Memory B cell (primary cell): Measurements from ENCODE around the gene CD177.

ENCODE experiments used
- ATAC-seq: fragments of 150-1000 bp; cut with Tn5 transposase; 2 replicates; pipeline ENCODE4 v1.10.0; 2021; ENCODE audit warnings: low read depth, mild to moderate bottlenecking, moderate library complexity
- DNase-seq, 2 donors: peaks; one replicate each; pipeline ENCODE4 v3.0.0; 2022; ENCODE audit warnings: low spot score in 2 of 2
- H3K27ac Mint-ChIP-seq: one replicate; pipeline ENCODE4 v1.8.0; 2022; ENCODE audit warnings: mild to moderate bottlenecking, moderate library complexity, mixed read lengths
- H3K27me3 Mint-ChIP-seq: one replicate; pipeline ENCODE4 v1.8.0; 2022; ENCODE audit warnings: mixed read lengths
- H3K36me3 Mint-ChIP-seq: one replicate; pipeline ENCODE4 v1.8.0; 2022; ENCODE audit warnings: mild to moderate bottlenecking, mixed read lengths
- H3K4me1 Mint-ChIP-seq: one replicate; pipeline ENCODE4 v1.8.0; 2022; ENCODE audit warnings: mixed read lengths
- H3K4me3 Mint-ChIP-seq: one replicate; pipeline ENCODE4 v1.8.0; 2022; ENCODE audit warnings: mild to moderate bottlenecking, moderate library complexity, mixed read lengths
- H3K9me3 Mint-ChIP-seq: one replicate; pipeline ENCODE4 v1.8.0; 2022; ENCODE audit warnings: mixed read lengths

The CD177 gene

GRCh38 chr19:43353606-43354304, at the start of gene CD177:
Gene CD177, plus strand, starts transcription at chr19:43353686. Its CDS starts 29 bp downstream, at chr19:43353715.
- Mint-ChIP-seq H3K27ac (no peak within 1 kb of the TSS), H3K27me3 (peaks cover 15% of the 10 kb centered on the region), H3K4me1 (no peaks in the 10 kb centered on the region), H3K9me3 (peaks cover 3% of the 10 kb centered on the region), H3K36me3 (peaks cover 4% of the 10 kb centered on the region), H3K4me3 (no peak within 1 kb of the TSS)
- DNase-seq (no peak), ATAC-seq (no peak)

DNA sequence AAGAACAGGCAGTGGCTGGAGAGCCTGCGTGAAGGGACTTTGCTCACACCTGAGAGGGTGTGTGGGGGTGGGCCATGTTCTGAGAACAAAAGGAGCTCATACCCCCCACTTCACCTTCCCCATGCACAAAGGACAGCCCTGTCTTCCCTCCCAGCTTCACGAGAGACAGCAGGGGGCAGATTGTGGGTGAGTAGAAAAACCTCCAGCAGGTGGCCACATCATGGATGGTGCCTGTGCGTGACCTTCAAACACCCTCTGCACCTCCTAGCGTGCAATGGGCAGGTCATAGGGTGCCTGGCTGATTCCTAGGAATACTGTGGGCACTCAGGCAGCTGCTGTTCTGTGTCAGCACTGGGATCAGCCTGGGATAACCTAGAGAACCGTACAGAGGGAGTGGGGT, 47.8 kb upstream of the CD177 start:
- Mint-ChIP-seq H3K27me3 (peaks cover 10% of the 10 kb centered on the region), H3K9me3 (peaks cover 2% of the 10 kb centered on the region), H3K4me1 (no peaks in the 10 kb centered on the region), H3K27ac (no peak overlapping the region), H3K4me3 (no peak overlapping the region), H3K36me3 (no peaks in the 10 kb centered on the region)
- ATAC-seq (no peak), DNase-seq (no peak)

DNA sequence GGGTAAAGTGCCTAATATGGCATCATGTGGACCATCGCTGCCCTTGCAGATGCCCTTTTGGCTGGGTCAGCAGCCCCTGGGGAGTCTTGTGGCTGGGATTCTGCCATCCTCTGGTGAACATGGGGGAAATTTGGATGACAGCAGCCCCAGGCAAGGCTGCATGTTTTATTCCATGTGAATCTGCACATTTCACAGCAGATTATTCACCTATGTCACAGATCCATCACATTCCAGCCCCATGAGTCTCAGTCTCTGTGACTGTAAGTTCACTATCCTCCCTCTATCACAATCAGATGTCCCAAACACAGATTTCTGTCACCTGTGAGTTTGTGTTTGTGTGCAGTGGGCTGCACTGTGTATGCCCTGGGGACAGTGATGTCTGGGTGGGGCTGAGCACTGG, 47.4 kb upstream of the CD177 start:
- Mint-ChIP-seq H3K4me1 (no peaks in the 10 kb centered on the region), H3K27ac (no peak overlapping the region), H3K9me3 (peaks cover 2% of the 10 kb centered on the region), H3K36me3 (no peaks in the 10 kb centered on the region), H3K4me3 (no peak overlapping the region), H3K27me3 (peaks cover 10% of the 10 kb centered on the region)
- ATAC-seq (no peak), DNase-seq (no peak)

- H3K9me3 Mint-ChIP-seq = peaks cover 2% of the 10 kb centered on the region
- H3K4me1 Mint-ChIP-seq = no peaks in the 10 kb centered on the region
- no peaks in the 10 kb centered on the region for H3K36me3 Mint-ChIP-seq
- ATAC-seq (no peak), DNase-seq (no peak)
- no peak overlapping the region for H3K27ac Mint-ChIP-seq
- H3K27me3 Mint-ChIP-seq = peaks cover 10% of the 10 kb centered on the region
- no peak overlapping the region for H3K4me3 Mint-ChIP-seq
Observed at GRCh38 chr19:43308244-43308815, 45.2 kb upstream of the CD177 start.

GRCh38 chr19:43309466-43309865, 44.0 kb upstream of the CD177 start:
- H3K4me1 Mint-ChIP-seq = no peaks in the 10 kb centered on the region
- no peak overlapping the region for H3K27ac Mint-ChIP-seq
- peaks cover 10% of the 10 kb centered on the region for H3K27me3 Mint-ChIP-seq
- ATAC-seq = no peak
- peaks cover 2% of the 10 kb centered on the region for H3K9me3 Mint-ChIP-seq
- H3K36me3 Mint-ChIP-seq = no peaks in the 10 kb centered on the region
- no peak for DNase-seq
- no peak overlapping the region for H3K4me3 Mint-ChIP-seq

DNA sequence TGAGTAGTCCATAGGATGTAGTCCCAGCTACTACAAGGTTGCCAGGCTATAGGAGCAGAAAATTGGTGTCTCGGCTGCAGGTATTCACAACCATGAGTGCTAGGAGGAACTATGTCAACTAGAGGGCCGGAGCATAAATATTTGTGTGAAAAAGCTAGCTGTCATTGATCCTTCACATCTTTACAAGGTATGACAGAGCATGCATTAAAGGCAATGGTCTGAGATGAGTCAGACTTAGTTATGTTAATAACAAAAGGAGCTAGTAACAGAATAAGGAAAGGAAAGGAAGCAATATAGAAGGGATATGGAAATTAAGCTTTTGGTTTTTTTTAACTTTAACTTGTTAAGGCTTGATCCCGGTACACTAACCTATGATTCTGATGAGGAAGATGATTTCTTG, 43.3 kb upstream of the CD177 start:
- no peak for ATAC-seq
- H3K4me3 Mint-ChIP-seq = no peak overlapping the region
- H3K27me3 Mint-ChIP-seq = peaks cover 5% of the 10 kb centered on the region
- H3K27ac Mint-ChIP-seq = no peak overlapping the region
- no peak for DNase-seq
- H3K9me3 Mint-ChIP-seq = peaks cover 4% of the 10 kb centered on the region
- H3K4me1 Mint-ChIP-seq = no peaks in the 10 kb centered on the region
- no peaks in the 10 kb centered on the region for H3K36me3 Mint-ChIP-seq

DNA sequence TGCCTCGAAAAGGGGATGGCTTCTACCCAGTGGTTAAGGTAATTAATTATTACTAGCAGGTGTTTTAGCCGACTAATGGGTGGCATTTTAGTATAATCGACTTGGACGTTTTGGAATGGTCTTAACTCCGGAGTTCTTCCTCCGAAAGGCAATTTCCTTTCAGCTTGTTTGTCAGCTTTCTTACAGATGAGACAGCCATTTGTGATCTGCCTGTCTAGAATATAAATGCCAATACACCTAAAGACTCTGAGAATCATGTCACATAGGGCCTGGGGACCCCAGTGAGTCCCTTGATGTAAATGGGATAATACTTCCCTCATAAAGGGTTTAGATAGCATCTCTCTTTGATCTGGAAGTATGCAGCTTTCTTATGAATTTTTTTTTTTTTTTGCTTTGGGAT, 42.2 kb upstream of the CD177 start:
- H3K4me1 Mint-ChIP-seq = no peaks in the 10 kb centered on the region
- ATAC-seq (no peak), DNase-seq (no peak)
- no peak overlapping the region for H3K4me3 Mint-ChIP-seq
- H3K36me3 Mint-ChIP-seq = no peaks in the 10 kb centered on the region
- H3K27ac Mint-ChIP-seq = no peak overlapping the region
- peaks cover 4% of the 10 kb centered on the region for H3K9me3 Mint-ChIP-seq
- H3K27me3 Mint-ChIP-seq = peaks cover 2% of the 10 kb centered on the region

- ATAC-seq (no peak), DNase-seq (no peak)
- Mint-ChIP-seq H3K27ac (no peak overlapping the region), H3K9me3 (peaks cover 7% of the 10 kb centered on the region), H3K36me3 (no peaks in the 10 kb centered on the region), H3K4me1 (no peaks in the 10 kb centered on the region), H3K4me3 (no peak overlapping the region), H3K27me3 (peaks cover 2% of the 10 kb centered on the region)
Observed at GRCh38 chr19:43311706-43312105, 41.8 kb upstream of the CD177 start.

DNA sequence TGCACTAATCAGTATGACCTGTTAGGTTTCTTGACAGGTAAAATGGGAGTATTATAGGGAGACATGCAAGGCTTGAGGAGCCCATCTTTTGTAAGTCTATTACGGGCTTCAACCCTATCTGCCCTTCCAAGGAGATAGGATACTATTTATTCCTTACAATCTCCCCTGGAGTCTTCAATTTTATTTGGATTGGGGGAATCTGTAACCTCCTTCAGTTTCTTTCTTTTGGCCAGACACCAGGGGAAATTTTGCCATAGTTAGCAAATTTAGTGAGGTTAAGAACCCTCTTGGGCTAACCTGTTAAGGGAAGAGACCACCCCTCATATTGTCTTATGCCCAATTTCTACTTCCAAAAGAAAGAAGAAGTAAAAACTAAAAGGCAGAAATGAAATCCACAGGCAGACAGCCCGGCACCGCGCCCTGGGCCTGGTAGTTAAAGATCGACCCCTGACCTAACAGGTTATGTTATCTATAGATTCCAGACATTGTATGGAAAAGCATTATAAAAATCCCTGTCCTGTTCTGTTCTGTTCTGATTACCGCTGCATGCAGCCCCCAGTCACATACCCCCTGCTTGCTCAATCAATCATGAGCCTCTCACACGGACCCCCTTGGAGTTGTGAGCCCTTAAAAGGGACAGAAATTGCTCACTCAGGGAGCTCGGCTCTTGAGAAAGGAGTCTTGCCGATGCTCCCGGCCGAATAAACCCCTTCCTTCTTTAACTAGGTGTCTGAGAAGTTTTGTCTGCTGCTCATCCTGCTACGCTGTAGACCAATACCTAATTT, 39.6 kb upstream of the CD177 start:
- H3K4me1 Mint-ChIP-seq = no peaks in the 10 kb centered on the region
- H3K27ac Mint-ChIP-seq = no peak overlapping the region
- peaks cover 2% of the 10 kb centered on the region for H3K27me3 Mint-ChIP-seq
- peaks cover 7% of the 10 kb centered on the region for H3K9me3 Mint-ChIP-seq
- no peak for DNase-seq
- H3K4me3 Mint-ChIP-seq = no peak overlapping the region
- ATAC-seq = no peak
- H3K36me3 Mint-ChIP-seq = no peaks in the 10 kb centered on the region

DNA sequence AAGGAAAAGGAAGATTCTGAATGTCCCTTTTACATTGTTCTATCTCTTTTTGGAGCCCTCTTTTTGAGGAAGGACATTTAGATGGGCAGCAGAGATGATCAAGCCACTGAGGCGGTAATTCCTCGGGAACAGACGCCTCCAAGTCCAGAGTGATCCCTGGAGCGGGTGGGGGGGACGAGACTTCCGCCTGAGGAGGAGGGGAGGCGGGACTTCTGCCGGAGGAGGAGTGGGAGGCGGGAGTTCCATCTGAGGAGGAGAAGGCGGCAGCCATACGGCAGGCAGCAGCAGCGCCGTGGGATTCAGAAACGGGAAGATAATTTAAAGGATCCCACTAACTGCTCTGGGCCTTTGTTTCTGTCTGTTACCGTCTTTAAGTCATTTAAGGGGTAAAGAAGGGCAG, 37.6 kb upstream of the CD177 start:
- Mint-ChIP-seq H3K4me1 (no peaks in the 10 kb centered on the region), H3K36me3 (no peaks in the 10 kb centered on the region), H3K27ac (no peak overlapping the region), H3K4me3 (no peak overlapping the region), H3K9me3 (peaks cover 7% of the 10 kb centered on the region), H3K27me3 (no peaks in the 10 kb centered on the region)
- DNase-seq = no peak
- no peak for ATAC-seq

- Mint-ChIP-seq H3K36me3 (no peaks in the 10 kb centered on the region), H3K27ac (no peak overlapping the region), H3K4me3 (no peak overlapping the region), H3K27me3 (no peaks in the 10 kb centered on the region), H3K9me3 (peaks cover 7% of the 10 kb centered on the region), H3K4me1 (no peaks in the 10 kb centered on the region)
- DNase-seq (no peak), ATAC-seq (no peak)
Observed at GRCh38 chr19:43316591-43317319, 36.7 kb upstream of the CD177 start.

DNA sequence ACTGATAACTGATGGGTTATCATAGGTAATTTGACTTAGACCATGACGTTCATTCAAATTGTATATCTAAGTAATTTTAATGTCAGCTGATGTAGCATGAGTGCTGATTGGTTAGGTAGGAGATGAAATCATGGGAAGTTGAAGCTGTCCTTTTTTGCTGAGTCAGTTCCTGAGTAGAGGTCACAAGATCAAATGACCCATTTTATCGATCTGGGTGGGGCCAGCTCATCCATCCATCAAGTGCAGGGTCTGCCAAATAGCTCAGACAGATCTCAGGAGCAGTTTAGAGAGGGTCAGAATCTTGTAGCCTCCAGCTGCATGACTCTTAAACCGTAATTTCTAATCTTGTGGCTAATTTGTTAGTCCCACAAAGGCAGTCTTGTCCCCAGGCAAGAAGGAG, 35.3 kb upstream of the CD177 start:
- DNase-seq = no peak
- no peak for ATAC-seq
- no peak overlapping the region for H3K27ac Mint-ChIP-seq
- no peaks in the 10 kb centered on the region for H3K27me3 Mint-ChIP-seq
- no peak overlapping the region for H3K4me3 Mint-ChIP-seq
- H3K9me3 Mint-ChIP-seq = peaks cover 7% of the 10 kb centered on the region
- no peaks in the 10 kb centered on the region for H3K4me1 Mint-ChIP-seq
- no peaks in the 10 kb centered on the region for H3K36me3 Mint-ChIP-seq

DNA sequence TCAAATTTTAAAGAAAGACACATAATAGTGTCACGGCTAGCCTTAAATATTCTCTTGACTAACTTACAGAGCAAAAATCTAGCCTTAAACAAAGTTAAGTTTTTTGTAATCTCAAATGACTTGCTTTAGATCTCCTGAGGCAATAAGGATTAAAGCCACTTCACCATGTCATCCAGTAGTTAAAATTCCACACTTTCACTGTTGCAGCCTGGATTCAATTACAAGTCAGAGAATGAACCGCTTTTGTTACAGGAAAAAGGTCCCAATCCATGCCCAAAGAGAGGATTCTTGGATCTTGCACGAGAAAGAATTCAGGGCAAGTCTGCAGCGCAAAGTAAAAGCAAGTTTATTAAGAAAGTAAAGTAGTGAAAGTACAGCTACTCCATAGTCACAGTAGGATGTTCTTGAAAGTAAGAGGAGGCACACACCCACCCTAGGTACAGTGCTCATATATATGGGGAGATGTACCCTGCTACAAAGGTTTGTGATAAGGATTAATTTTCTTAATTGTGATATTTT, 34.6 kb upstream of the CD177 start:
- H3K27me3 Mint-ChIP-seq = no peaks in the 10 kb centered on the region
- no peaks in the 10 kb centered on the region for H3K4me1 Mint-ChIP-seq
- peaks cover 7% of the 10 kb centered on the region for H3K9me3 Mint-ChIP-seq
- no peak overlapping the region for H3K4me3 Mint-ChIP-seq
- no peak overlapping the region for H3K27ac Mint-ChIP-seq
- no peak for DNase-seq
- no peaks in the 10 kb centered on the region for H3K36me3 Mint-ChIP-seq
- ATAC-seq = no peak

GRCh38 chr19:43320546-43320945, 32.9 kb upstream of the CD177 start:
- Mint-ChIP-seq H3K4me1 (no peaks in the 10 kb centered on the region), H3K9me3 (peaks cover 5% of the 10 kb centered on the region), H3K4me3 (no peak overlapping the region), H3K27me3 (no peaks in the 10 kb centered on the region), H3K27ac (no peak overlapping the region), H3K36me3 (no peaks in the 10 kb centered on the region)
- ATAC-seq (no peak), DNase-seq (no peak)
